ENCODE data around the gene TOLLIP.

- no peak for TF ChIP-seq CTCF (IDR thresholded peaks at IDR 0.05; ENCODE audit: low read depth, low read length)
- TF ChIP-seq POLR2A (IDR thresholded peaks at IDR 0.05; ENCODE audit: extremely low read depth, insufficient read length): no peak
- no peak for TF ChIP-seq MAX (IDR thresholded peaks at IDR 0.05; ENCODE audit: low read depth, low read length)
Observed at GRCh38 chr11:1333091-1333772, 23.8 kb upstream of the TOLLIP start.
